HTERT RPE-1 (cell line): ENCODE data around the gene EGR1.
"Not testable (repeated sequence)": the region's sequence is repeated elsewhere in the genome, so short reads cannot be mapped to it uniquely, and the experiment has no call there.

Experiments
- in situ Hi-C: fragments of 300-500 bp; cut with MboI; formaldehyde crosslinking; loops from 4 replicates; pipeline ENCODE4 v1.14.3; 2020; ENCODE audit warnings: low sequenced_read_pairs

EGR1 gene

DNA sequence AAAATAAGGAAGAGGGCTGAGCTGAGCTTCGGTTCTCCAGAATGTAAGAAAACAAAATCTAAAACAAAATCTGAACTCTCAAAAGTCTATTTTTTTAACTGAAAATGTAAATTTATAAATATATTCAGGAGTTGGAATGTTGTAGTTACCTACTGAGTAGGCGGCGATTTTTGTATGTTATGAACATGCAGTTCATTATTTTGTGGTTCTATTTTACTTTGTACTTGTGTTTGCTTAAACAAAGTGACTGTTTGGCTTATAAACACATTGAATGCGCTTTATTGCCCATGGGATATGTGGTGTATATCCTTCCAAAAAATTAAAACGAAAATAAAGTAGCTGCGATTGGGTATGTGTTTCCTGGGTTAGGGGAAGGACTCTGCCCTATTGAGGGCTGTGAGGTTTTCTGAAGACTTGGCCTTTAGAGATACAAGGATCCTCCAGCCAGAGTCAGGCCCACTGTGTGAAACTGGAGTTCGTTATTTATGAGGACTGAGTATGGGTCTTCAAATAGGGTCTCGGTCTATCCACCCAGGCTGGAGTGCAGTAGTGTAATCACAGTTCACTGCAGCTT lies 3.8 kb downstream of the EGR1 start:
- in situ Hi-C loops = no loop called here

DNA sequence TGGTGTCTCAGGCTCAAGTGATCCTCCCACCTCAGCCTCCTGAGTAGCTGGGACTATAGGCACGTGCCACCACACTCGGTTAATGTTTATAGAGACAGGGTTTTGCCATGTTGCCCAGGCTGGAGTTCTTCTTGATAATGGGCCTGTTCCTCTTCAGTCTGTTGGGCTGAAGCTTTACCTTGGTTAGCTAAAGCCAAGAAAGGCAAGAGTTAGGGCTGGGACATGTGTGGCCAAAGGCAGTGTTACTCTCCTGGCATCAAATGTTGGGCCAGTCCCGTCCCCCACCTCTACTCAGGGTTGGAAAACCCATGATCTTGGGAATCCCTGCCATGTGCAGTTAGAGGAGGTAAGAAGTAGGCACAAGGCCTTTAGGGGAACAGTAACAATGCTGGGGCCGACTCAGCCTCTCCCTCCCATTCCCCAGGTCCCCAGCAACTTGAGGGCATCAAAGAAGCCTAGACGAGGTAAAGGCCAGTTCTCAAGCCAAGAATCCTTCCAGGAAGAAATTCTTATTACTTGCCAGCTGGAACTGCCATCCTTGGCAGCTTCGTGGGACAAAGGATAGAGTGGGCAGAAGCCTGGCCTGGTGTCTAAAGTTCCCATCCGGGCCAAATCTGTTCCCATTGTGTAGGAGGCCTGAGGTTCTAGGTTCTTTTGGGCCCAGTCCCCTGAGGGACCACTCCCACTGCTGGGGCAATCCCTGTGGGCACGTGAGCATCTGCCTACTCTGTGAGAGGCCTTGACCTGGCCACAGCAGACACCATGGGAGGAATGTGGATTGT lies 4.5 kb downstream of the EGR1 start:
- in situ Hi-C loops = no loop called here

DNA sequence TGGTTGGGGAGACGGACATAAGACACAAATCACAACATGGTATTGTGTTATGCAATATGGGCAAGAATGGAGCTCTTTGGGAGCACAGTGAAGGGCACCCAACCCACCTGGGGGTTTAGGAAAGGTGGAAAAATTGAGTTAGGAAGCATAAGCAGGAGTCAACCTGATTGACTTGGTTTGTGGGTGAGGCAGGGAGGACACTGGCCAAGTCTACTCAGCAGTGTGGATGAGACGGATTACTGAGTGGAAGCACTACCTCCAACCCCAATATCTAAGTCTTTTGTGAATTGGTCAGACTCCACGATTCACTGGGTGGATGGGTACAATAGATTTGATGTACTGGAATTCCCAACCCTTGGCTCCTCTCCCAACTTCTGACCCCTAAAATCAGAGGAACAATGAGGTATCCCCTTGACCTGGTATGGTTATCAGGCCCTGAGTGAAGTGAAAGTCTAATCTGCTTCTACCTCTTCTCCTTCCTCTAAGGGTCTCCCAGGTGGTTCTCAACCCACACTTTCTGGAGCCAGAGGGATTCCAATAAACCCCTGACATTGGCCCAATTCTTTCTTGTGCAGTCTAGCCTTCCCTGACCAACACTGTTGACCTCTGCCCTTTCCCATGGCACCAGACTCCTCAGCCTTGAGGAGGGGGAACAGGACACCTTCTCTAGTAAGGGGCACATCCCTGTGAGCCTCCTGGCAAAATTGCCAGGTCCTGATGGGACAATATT lies 5.2 kb downstream of the EGR1 start:
- in situ Hi-C loops = no loop called here

DNA sequence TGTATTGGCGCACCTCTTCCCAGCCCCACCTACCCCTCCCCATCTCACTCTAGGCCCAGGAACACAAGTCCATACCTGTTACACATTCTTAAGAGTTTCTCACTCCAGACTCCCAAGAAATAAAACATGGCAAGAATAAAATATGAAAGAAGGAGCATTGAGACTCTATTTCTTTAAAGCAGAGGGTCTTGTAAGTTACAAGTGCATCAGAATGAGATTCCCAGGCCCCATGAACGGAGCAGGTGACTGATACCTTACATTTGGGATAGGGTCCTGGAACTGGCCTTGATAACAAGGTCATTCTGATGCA lies 5.7 kb downstream of the EGR1 start:
- in situ Hi-C loops = no loop called here

DNA sequence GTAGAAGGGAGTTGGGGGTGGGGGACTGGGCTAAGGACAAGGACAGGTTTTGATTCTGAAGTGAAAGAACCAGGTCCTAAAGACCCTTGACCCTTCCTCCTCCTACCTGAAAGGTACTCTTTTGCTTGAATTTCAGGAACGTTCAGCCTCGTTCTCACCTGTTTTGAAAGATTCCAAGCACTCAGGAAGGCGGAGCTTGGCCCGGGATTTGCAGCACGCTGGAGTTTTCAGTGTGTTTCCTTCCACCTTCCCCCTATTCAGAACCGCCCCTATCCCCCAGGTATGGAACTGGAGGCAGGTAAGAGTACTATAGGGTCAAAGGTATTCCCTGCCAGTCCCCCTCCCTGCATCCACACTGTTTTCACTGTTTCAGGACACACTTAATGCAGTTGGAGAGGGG lies 7.1 kb downstream of the EGR1 start:
- in situ Hi-C loops = no loop called here

DNA sequence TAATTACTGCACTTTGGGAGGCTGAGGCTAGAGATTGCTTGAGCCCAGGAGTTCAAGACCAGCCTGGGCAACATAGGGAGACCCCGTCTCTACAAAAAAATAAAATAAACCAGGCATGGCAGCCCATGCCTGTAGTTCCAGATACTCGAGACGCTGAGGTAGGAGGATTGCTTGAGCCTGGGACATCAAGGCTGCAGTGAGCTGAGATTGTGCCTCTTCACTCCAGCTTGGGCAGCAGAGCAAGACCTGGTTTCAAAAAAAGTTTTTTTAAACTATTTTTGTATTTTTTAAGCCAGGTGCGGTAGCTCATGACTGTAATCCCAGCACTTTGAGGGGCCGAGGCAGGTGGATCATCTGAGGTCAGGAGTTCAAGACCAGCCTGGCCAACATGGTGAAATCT lies 7.9 kb downstream of the EGR1 start:
- in situ Hi-C loops = not testable (repeated sequence)

DNA sequence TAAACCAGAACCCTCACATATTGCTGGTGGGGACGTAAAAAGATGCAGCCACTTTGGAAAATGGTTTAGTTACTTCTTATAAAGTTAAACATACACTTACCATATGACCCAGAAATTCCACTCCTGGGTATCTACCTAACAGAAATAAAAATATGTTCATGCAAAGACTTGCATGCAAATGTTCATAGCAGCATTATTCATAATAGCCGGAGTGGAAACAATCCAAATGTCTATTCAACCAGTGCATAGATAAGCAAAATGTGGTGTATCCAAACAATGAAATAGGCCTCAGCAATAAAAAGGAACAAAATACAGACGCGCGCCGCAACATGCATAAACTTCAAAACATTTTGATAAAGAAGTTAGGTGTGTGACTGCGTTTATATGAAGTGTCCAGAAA lies 11.6 kb downstream of the EGR1 start:
- in situ Hi-C loops = no loop called here

DNA sequence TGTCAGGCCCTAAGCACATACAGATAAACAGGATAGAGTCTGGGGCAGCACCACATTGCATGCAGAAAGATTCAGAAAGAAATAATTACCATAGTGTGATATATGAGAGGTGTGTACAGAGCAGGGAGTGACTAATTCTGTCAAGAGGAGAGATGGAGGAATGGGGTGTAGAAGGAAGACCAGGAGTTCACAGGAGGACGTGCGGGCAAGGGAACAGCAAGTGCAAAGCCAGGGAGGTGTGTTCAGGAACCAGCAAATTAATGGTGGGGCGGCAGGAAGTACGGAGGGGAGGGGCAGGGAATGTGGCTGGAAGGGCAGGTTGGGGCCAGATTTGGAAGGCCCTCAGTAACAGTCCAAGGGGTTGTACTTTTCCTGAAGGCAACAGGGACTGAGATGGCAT lies 17.4 kb downstream of the EGR1 start:
- in situ Hi-C loops = no loop called here

DNA sequence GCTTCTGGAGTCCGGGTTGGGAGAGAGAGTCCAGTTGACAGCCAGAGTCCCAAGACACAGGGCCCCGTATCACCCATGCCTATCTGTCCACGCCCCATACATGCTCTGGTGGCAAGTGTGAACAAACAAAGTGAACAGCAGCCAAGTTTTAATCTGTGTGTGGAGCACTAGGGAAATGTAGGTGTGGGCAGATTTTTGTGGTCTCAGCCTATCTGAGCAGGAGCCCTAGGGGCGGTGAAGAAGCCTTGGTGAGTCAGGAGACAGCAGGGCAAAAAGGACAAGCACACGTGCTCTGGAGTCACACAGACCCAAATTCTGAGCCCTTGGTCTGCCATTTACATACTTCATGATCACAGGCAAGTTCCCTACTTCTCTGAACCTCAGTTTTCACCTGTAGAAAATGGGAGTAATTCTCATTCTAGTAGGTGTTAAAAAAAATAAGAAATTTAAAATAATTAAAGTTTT lies 23.2 kb downstream of the EGR1 start:
- in situ Hi-C loops = no loop called here

DNA sequence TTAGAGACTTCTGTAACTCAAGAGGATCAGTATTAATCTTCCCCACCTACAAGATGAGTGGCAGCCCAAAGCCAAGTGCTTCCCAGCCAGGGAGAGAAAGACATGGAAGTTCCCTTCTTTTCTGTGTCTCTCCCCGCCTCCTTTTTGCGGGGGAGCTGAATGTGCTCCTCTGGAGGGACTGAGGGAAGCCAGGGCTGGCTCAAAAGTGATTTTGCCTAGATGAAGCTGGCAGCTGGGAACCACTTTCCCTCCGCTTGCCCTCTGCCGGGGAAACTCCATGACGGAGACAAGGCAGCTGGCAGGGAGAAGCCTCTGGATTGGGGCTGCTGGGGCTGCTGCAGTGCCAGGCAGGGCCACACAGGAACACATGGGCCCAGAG lies 24.4 kb downstream of the EGR1 start:
- in situ Hi-C loops = no loop called here

DNA sequence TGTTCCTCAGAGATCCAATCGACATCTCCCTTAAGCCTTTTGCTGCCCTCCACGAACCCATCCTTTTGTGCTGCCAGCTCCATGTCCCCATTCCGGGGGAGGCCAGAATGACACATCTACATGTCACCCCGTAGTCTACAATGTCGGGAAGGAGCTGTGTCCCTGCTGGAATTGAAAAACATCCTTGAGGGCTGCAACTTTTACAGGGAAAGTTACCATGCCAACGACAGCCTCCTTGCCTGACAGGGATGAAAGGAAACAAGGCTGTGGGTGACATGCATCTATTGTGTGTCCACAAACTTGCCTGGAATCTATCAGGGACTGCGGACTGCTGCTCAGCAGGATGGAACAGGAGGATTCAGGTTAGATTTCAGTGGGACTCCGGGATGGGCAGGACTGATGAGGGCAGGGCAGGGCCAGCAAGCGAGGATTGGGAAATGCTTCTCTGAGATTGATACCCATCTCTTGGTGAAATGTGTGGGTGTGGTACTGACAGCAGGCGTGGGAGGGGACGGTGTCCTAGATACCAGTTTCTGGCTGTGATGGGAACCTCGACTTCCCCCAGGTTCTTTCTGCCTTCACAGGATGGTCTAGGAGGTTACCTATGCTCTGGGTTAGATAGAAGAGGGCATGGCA lies 25.5 kb downstream of the EGR1 start:
- in situ Hi-C loops = no loop called here

DNA sequence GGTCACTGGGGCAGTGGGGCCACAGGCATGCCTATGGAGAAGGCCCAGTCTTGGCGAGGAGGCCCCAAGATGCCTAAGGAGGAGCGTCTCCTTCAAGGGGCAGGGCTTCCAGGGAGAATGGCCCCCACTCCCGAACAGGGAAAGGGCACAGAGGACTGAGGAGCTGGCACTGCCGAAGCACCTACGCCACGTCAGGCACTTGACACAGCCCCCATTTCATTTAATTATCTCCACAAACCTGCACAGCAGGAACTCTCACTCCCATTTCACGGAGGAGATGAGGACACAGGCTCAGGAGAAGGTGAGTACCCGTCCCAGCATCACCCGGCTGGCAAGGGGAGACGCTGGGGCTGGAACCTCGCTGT lies 26.0 kb downstream of the EGR1 start:
- in situ Hi-C loops = no loop called here

DNA sequence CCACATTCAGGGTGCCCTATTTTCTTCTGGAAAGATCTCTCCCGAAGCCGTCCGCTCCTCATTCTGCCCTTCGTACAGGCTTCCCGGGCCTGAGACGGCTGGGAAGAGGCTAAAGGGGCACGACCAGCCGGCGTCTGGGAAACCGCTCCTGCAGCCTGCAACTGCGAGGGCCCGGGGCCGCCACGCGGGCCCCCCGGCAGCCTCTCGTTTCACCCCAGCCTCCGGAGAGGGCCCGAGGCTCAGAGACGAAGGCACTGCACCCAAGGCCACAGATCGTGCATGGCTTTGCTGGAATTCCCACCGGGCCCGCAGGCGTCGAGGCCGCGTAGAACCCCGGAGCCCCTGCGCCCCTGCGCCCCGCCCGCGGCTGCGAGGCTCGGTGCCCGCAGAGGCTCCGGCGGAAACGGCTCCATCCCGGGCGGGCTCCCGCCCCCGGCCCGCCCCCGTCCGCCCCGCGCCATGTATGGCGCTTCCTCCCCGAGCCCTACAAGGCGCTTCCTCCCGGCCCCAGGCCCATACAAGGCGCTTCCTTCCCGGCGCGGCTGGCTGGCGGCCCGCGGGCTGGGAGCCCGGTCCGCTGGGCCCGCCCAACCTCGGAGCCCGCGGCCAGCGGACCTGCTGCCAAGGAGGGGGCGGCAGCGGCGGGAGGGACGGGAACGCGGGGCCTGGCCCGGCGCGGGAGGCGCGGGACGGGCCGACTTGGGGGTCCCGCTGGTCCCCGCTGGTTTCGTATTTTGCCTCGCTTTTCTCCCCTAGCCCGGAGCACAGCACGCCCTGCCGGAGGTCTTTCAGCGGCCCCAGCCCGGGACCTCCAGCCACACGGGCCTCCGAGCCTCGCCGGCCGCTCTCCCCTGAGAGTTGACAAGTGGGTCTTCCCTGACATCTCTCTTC lies 26.6 kb downstream of the EGR1 start:
- in situ Hi-C loops = no loop called here

DNA sequence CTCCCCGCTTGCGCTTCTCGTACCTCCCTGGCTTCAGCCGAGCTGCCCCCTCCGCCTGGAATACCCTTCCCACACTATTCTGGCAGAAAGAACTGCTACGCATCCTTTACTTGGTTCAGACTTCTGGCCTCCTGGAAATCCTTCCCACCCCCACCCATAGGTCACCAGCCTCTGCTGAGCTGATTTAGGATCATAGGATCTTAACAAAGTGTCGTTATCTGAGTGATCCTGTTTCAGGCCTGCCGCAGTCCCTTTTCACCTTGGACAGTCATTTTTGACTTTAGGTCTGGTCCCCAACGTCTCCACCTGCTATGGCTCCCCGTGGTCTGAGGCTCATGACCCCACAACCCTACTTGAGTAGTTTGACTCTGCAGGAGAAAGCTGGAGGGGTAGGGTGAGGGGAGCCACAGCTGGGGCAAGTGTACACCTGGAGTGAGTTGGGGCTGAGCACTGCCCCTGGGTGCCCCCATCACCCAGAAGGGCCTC lies 27.3 kb downstream of the EGR1 start:
- in situ Hi-C loops = no loop called here

DNA sequence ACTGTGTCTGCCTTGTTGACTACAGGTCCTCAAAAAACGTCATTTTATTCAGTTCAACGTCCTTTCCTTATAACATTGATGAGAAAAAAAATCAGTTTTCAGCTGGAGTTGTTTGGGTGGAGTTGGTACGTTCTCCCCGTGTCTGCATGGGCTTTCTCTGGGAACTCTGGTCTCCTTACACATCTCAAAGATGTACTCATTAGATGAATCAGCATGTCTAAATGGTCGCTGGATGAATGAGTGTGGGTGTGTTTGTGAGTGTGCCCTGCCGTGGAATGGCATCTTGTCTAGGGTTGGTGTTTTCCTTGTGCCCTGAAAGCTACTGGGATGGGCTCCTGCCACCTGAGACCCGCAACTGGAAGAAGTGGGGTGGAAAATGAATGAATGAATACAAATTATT lies 30.1 kb downstream of the EGR1 start:
- in situ Hi-C loops = no loop called here

DNA sequence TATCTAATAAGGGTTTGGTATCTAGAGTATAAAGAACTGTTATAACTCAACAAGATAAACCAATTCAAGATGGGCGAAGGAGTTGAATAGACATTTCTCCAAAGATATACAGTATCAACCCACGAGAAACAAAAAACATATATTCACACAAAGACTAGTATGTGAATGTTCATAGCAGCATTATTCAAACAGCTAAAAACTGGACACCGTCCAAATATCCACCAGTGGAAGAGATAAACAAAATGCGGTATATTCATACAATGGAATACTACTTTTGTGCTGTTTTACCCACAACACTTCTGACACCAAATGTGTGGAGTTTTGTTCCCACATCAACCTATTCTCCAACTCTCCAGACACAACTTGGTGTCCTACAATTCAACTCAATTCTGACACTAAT lies 33.1 kb downstream of the EGR1 start:
- in situ Hi-C loops = no loop called here

DNA sequence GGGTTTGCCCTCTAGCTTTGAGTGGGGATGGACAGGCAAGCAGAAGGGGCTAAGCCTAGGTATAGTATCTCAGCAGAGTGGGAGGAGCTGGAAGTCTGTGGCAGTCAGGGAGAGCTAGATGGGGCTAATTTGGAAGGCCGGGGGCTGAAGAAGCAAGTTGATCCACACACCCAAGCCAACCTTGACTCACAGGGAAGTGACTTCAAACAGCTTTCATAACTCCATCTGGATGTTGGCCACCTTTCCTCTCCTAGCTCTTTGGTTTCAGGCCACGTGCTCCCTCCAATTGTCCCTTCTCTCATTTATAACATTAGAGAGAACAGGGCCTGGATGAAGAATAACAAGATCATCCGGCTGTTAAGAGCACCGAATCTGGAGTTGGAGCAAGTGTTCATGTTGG lies 36.8 kb downstream of the EGR1 start:
- in situ Hi-C loops = no loop called here

DNA sequence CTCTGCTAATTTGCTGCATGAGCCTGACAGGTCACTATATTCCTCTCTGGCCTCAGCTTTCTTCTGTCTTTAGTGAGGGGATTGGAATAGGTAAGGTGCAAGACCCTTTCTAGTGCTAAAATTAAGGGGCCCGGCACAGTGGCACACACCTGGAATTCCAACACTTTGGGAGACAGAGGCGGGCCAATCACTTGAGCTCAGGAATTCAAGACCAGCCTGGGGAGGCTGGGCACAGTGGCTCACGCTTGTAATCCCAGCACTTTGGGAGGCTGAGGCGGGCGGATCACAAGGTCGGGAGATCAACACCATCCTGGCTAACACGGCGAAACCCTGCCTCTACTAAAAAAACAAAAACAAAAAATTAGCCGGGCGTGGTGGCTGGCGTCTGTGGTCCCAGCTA lies 37.2 kb downstream of the EGR1 start:
- in situ Hi-C loops = no loop called here

DNA sequence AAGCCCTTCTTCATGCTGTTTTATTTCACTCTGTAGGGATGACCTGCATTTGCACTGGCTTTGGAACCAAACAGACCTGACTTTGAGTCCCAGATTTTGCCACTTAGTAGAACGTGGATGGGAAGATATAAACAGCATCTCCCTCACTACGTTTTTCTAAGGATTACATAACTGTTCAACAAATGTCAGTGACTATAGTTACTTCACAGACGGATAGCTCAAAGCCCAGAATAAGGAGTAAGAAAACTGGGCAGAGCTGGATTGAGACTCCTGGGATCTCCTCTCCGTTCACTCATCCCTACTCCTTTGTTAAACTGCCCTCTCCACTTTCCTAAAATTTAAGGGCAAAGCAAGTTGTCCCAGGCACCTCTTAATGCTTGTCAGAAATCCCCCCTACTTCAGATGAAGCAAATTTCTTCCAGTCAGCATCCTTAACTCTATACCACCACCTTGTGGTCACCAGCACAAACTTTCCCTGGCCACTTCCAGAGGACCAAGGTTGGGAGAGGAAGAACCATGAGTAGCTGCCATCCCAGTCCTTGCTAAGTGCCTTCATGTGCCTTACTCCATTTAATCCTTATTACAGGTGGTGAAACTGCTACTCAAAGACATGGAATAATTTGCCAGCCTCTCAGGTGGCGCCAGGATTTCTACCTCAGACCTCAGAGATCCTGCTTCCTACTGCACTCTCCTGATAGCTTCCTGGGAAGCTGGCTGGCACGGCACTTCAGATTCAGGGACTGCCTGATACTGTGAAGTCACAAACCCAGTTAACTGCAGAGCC lies 38.4 kb downstream of the EGR1 start:
- in situ Hi-C loops = no loop called here

DNA sequence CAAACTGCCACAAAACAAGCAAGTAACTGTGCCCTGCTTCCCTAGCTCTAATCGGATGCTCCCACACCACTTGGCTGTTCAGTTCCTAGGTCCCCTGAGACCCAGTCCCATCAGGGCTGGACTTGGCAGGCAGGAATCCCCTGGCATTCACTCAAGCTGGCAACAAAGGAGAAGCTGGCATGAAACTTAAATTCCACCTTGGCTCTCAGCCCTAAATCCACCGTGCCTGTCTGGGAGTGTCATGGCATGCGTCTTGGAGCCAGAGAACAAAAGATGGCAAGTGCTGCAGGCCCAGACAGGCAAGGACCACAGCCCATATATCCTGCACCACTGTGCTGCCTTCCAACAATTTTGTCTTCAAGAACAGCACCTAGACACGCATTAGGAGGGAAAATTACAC lies 39.5 kb downstream of the EGR1 start:
- in situ Hi-C loops = no loop called here
